NCI-H748 (cell line): ENCODE results near the gene SPATA25.
A peak's percentile ranks its signal among the peaks of the same experiment; 100 is the strongest.

Experiments
- DNase-seq: peaks from one replicate; lab custom pipeline; 2025; ENCODE audit not compliant: unreplicated experiment; lab: John Stamatoyannopoulos, UW

The SPATA25 gene

DNA sequence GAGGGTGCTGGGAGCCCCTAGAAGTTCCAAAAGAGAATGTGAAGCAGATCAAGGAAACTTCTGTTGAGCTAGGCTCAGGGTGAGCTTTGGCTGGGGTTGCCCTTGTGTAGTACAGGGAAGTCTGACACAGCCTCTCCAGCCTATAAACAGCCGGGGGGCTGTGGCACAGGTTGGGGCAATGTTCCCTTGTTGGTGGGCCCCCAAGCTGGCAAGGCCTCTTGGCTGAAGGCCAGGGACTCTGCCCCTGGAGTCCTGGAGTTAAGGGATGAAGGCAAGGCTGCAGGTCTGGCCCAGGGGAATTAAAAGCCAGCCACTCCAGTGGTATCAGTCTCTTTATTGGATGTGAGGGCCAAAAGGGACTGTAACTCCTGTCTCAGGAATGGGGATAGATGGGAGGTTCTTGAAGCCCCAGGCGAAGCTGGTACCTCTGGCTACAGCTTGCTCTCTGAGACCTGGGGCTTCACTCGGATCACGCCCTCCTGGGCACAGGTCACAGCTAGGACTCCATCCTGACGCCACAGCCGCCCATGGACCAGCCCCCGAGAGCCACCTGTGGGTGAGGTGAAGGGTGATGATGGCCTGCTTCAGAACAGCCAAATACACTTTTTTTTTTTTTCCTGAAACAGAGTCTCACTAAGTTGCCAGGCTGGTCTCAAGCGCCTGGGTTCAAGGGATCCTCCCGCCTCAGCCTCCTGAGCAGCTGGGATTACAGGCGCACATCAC is 45.9 kb downstream of the SPATA25 start:
- DNase-seq = no peak

DNA sequence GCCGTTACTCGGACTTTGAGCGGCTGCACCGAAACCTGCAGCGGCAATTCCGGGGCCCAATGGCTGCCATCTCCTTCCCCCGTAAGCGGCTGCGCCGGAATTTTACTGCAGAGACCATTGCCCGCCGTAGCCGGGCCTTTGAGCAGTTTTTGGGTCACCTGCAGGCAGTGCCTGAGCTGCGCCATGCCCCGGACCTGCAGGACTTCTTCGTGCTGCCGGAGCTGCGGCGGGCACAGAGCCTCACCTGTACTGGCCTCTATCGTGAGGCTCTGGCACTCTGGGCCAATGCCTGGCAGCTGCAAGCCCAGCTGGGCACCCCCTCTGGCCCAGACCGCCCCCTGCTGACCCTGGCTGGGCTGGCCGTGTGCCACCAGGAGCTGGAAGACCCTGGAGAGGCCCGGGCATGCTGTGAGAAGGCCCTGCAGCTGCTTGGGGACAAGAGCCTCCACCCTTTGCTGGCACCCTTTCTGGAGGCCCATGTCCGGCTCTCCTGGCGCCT is 46.7 kb downstream of the SPATA25 start:
- DNase-seq = no peak

DNA sequence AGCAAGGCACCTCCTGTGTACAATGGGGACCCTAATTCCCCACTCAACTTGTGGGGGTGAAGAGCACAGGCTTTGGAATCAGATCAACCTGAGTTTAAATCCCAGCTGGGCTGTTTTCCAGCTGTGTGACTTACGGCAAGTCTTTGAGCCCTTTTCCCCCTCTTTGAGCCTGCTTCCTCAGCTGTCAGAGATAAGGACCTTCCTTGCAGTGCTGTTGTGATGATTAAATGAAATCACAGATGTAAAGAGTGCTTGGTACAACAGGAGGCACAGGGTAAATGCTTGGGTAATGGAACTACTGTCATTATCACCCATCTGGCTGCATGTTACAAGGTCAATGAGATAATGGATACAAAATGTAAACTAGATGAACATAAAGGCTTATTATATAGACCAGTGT is 50.6 kb downstream of the SPATA25 start:
- DNase-seq = peak; percentile 5
